ENCODE measurements around the gene ZNF157. TPM values are rescaled to one million over a fixed set of nuclear protein-coding genes. Genes with fewer than 3 reads are reported as not detected.
A peak's percentile ranks its signal among the peaks of the same experiment; 100 is the strongest.
"Not testable (repeated sequence)": the region's sequence is repeated elsewhere in the genome, so short reads cannot be mapped to it uniquely, and the experiment has no call there.

Gene ZNF157
- total RNA-seq: 0.35 TPM
- under 1 TPM; 0.10 to 0.44 (median 0.21) TPM for polyA plus RNA-seq (ENCODE audit: insufficient read depth in 1 of 8, insufficient read length in 8 of 8, low replicate concordance in 1 of 8)
- long read RNA-seq, donor 1: 0 reads
- long read RNA-seq, donor 2: 0 reads
- long read RNA-seq, donor 3: 0 reads
- long read RNA-seq, donor 4: 0 reads
- long read RNA-seq, donor 5: 0 reads
- long read RNA-seq, donor 6: 0 reads
- long read RNA-seq, donor 7: 0 reads
- long read RNA-seq, donor 8: 0 reads
- long read RNA-seq, donor 9: 0 reads
- long read RNA-seq, donor 10: 0 reads
- long read RNA-seq, donor 11: 0 reads

DNA sequence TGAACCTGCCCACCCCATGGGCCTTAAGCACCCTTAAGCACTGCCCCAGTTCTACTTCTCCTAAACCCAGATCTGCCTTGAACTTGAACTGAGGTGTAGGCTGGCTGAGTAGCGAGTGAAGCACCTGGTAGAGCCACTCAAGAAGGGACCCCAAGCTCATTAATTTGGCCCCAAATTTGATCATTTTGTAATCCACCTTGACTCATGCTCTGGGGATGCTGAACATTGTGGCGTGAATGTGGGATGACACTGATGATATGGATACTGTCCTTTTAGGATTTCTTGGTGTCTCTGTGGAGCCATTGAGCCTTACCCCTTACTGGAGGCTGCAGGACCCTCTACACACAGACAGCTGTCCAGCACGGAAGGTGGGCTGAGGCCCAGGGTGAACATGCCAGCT is at the start of gene ZNF157:
Gene ZNF157, plus strand, starts transcription at position 301 of the 400 bp plus-strand sequence. Its CDS starts 91 bp downstream, at position 392.
- Histone ChIP-seq H3K4me1 (ENCODE audit: control insufficient read depth, insufficient read depth, low read length) (no peaks in the 10 kb centered on the region), H3K27ac (ENCODE audit: low read length) (no peak within 1 kb of the TSS), H3K9me3 (replicated peaks; ENCODE audit: control insufficient read depth, low read depth, low read length) (no peaks in the 10 kb centered on the region), H3K27me3 (ENCODE audit: control insufficient read depth, insufficient read depth, low read length) (peaks cover 5% of the 10 kb centered on the region), H3K4me3 (ENCODE audit: low read length) (no peak within 1 kb of the TSS), H3K36me3 (ENCODE audit: control insufficient read depth, insufficient read depth, low read length) (no peaks in the 10 kb centered on the region)
- 80% methylated on average over 1 of the region's 3 CpGs for WGBS (ENCODE audit: insufficient coverage)
- no peak for DNase-seq

GRCh38 chrX:47321386-47321785 is 49.0 kb upstream of the ZNF157 start:
- H3K27ac ChIP-seq (ENCODE audit: low read length): peak overlapping the region; percentile 13
- no peaks in the 10 kb centered on the region for H3K9me3 ChIP-seq (replicated peaks; ENCODE audit: control insufficient read depth, low read depth, low read length)
- H3K27me3 ChIP-seq (ENCODE audit: control insufficient read depth, insufficient read depth, low read length): peaks cover 30% of the 10 kb centered on the region
- no peak overlapping the region for H3K4me3 ChIP-seq (ENCODE audit: low read length)
- DNase-seq: peak; percentile 82
- no peaks in the 10 kb centered on the region for H3K36me3 ChIP-seq (ENCODE audit: control insufficient read depth, insufficient read depth, low read length)
- WGBS (ENCODE audit: insufficient coverage): 37% methylated on average over 16 of the region's 19 CpGs
- peaks cover 3% of the 10 kb centered on the region for H3K4me1 ChIP-seq (ENCODE audit: control insufficient read depth, insufficient read depth, low read length)

DNA sequence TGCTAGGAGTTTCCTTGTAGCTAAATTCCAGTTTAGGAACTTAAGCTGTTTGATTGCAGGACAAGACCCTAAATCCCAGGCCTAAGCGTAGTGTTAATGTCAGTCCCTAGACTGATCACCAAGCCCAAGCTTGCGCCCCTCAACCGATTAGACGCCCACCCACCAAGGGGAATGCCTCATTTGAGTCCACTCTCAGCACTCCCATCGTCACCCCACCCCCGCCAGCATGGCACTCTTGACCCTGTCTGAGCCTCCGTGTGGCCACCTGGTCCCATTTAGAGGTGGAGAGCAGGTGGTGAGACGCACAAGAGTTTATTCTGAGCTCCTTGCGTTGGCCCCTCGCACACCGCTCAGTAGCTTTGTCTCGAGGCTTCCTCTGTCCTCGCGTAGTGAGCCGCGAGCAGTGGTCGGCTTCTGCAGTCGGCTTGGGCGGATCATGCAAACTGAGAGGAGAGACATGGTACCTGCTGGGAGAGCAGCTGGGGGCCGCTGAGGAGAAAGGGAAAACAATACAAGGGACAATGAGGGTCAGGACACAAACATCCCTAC is 48.5 kb upstream of the ZNF157 start:
- Histone ChIP-seq H3K36me3 (ENCODE audit: control insufficient read depth, insufficient read depth, low read length) (no peaks in the 10 kb centered on the region), H3K4me3 (ENCODE audit: low read length) (no peak overlapping the region), H3K9me3 (replicated peaks; ENCODE audit: control insufficient read depth, low read depth, low read length) (no peaks in the 10 kb centered on the region), H3K4me1 (ENCODE audit: control insufficient read depth, insufficient read depth, low read length) (peaks cover 3% of the 10 kb centered on the region), H3K27me3 (ENCODE audit: control insufficient read depth, insufficient read depth, low read length) (peaks cover 26% of the 10 kb centered on the region), H3K27ac (ENCODE audit: low read length) (peak overlapping the region; percentile 13)
- 73% methylated on average over 12 of the region's 20 CpGs for WGBS (ENCODE audit: insufficient coverage)
- no peak for DNase-seq

GRCh38 chrX:47327902-47328301 is 42.5 kb upstream of the ZNF157 start:
- Histone ChIP-seq H3K4me3 (ENCODE audit: low read length) (no peak overlapping the region), H3K36me3 (ENCODE audit: control insufficient read depth, insufficient read depth, low read length) (no peaks in the 10 kb centered on the region), H3K27ac (ENCODE audit: low read length) (no peak overlapping the region), H3K9me3 (replicated peaks; ENCODE audit: control insufficient read depth, low read depth, low read length) (no peaks in the 10 kb centered on the region), H3K4me1 (ENCODE audit: control insufficient read depth, insufficient read depth, low read length) (no peaks in the 10 kb centered on the region), H3K27me3 (ENCODE audit: control insufficient read depth, insufficient read depth, low read length) (peaks cover 15% of the 10 kb centered on the region)
- DNase-seq: no peak
- WGBS (ENCODE audit: insufficient coverage): 79% methylated on average over 3 of the region's 6 CpGs

- not testable (repeated sequence) for H3K9me3 ChIP-seq (replicated peaks; ENCODE audit: control insufficient read depth, low read depth, low read length); H3K27me3 ChIP-seq (ENCODE audit: control insufficient read depth, insufficient read depth, low read length); H3K27ac ChIP-seq (ENCODE audit: low read length); H3K4me1 ChIP-seq (ENCODE audit: control insufficient read depth, insufficient read depth, low read length); DNase-seq; H3K36me3 ChIP-seq (ENCODE audit: control insufficient read depth, insufficient read depth, low read length); H3K4me3 ChIP-seq (ENCODE audit: low read length)
- 60% methylated on average over 1 of the region's 5 CpGs for WGBS (ENCODE audit: insufficient coverage)
Measured at GRCh38 chrX:47332729-47333128, 37.6 kb upstream of the ZNF157 start.

- Histone ChIP-seq H3K4me1 (ENCODE audit: control insufficient read depth, insufficient read depth, low read length) (no peaks in the 10 kb centered on the region), H3K27me3 (ENCODE audit: control insufficient read depth, insufficient read depth, low read length) (peaks cover 7% of the 10 kb centered on the region), H3K27ac (ENCODE audit: low read length) (no peak overlapping the region), H3K4me3 (ENCODE audit: low read length) (no peak overlapping the region), H3K9me3 (replicated peaks; ENCODE audit: control insufficient read depth, low read depth, low read length) (no peaks in the 10 kb centered on the region), H3K36me3 (ENCODE audit: control insufficient read depth, insufficient read depth, low read length) (no peaks in the 10 kb centered on the region)
- DNase-seq: no peak
- no CpG with 5 or more reads among the region's 4 CpGs for WGBS (ENCODE audit: insufficient coverage)
Measured at GRCh38 chrX:47351706-47352105, 18.7 kb upstream of the ZNF157 start.

- Histone ChIP-seq H3K27ac (ENCODE audit: low read length) (no peak overlapping the region), H3K4me1 (ENCODE audit: control insufficient read depth, insufficient read depth, low read length) (peaks cover 7% of the 10 kb centered on the region)
Measured at GRCh38 chrX:47358387-47359065, 11.9 kb upstream of the ZNF157 start.

GRCh38 chrX:47360423-47361179 is 9.8 kb upstream of the ZNF157 start:
- 80% methylated on average over 1 of the region's 7 CpGs for WGBS (ENCODE audit: insufficient coverage)

More at GRCh38 chrX:47358387-47359065, 11.9 kb upstream of the ZNF157 start:
- no peaks in the 10 kb centered on the region for H3K36me3 ChIP-seq (ENCODE audit: control insufficient read depth, insufficient read depth, low read length)
- WGBS (ENCODE audit: insufficient coverage): 40% methylated on average over 1 of the region's 5 CpGs
- no peaks in the 10 kb centered on the region for H3K9me3 ChIP-seq (replicated peaks; ENCODE audit: control insufficient read depth, low read depth, low read length)
- no peak overlapping the region for H3K4me3 ChIP-seq (ENCODE audit: low read length)
- DNase-seq: no peak
- peaks cover 11% of the 10 kb centered on the region for H3K27me3 ChIP-seq (ENCODE audit: control insufficient read depth, insufficient read depth, low read length)

GRCh38 chrX:47361538-47362511 is 8.6 kb upstream of the ZNF157 start:
- 32% methylated on average over 12 of the region's 13 CpGs for WGBS (ENCODE audit: insufficient coverage)
- peak; percentile 98 for DNase-seq
- peaks cover 7% of the 10 kb centered on the region for H3K4me1 ChIP-seq (ENCODE audit: control insufficient read depth, insufficient read depth, low read length)
- peak overlapping the region; percentile 95 for H3K27ac ChIP-seq (ENCODE audit: low read length)
- no peaks in the 10 kb centered on the region for H3K9me3 ChIP-seq (replicated peaks; ENCODE audit: control insufficient read depth, low read depth, low read length)
- peaks cover 9% of the 10 kb centered on the region for H3K27me3 ChIP-seq (ENCODE audit: control insufficient read depth, insufficient read depth, low read length)
- peak overlapping the region; percentile 44 for H3K4me3 ChIP-seq (ENCODE audit: low read length)
- H3K36me3 ChIP-seq (ENCODE audit: control insufficient read depth, insufficient read depth, low read length): no peaks in the 10 kb centered on the region

More at GRCh38 chrX:47360423-47361179, 9.8 kb upstream of the ZNF157 start:
- Histone ChIP-seq H3K27me3 (ENCODE audit: control insufficient read depth, insufficient read depth, low read length) (peaks cover 5% of the 10 kb centered on the region), H3K9me3 (replicated peaks; ENCODE audit: control insufficient read depth, low read depth, low read length) (no peaks in the 10 kb centered on the region), H3K4me1 (ENCODE audit: control insufficient read depth, insufficient read depth, low read length) (peaks cover 7% of the 10 kb centered on the region), H3K27ac (ENCODE audit: low read length) (no peak overlapping the region), H3K36me3 (ENCODE audit: control insufficient read depth, insufficient read depth, low read length) (no peaks in the 10 kb centered on the region), H3K4me3 (ENCODE audit: low read length) (no peak overlapping the region)
- DNase-seq: no peak
